AG08395 (cell line): ENCODE results near the gene DENND4C.
"Not testable (repeated sequence)": the region's sequence is repeated elsewhere in the genome, so short reads cannot be mapped to it uniquely, and the experiment has no call there.

Experiments used
- DNase-seq: peaks from one replicate; pipeline ENCODE4 v3.0.0; 2012; ENCODE audit warnings: mixed read lengths, low spot score

DENND4C gene

GRCh38 chr9:19375538-19375937, 145.0 kb downstream of the DENND4C start:
- DNase-seq: peak; percentile 22

- no peak for DNase-seq
Observed at GRCh38 chr9:19376931-19377330, 146.4 kb downstream of the DENND4C start.

GRCh38 chr9:19378164-19378563, 147.7 kb downstream of the DENND4C start:
- DNase-seq: no peak

DNA sequence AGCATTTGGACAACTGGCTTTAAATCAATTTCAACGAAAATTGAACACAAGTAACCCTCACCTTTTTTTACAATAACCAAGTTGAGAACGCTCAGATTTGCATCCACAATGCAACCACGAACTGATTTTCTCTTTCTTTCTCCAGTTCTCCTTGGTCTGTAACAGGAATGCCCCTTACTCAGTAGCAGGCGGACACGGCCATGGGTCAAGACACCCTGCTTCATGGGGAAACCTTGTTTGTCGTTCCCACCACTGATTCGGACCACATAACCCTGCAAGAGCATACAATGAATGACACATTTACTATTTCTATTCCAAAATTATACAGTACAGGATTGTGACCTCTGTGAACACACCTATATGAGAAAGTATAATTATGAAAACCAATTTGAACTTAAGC, 148.2 kb downstream of the DENND4C start:
- DNase-seq: no peak

DNA sequence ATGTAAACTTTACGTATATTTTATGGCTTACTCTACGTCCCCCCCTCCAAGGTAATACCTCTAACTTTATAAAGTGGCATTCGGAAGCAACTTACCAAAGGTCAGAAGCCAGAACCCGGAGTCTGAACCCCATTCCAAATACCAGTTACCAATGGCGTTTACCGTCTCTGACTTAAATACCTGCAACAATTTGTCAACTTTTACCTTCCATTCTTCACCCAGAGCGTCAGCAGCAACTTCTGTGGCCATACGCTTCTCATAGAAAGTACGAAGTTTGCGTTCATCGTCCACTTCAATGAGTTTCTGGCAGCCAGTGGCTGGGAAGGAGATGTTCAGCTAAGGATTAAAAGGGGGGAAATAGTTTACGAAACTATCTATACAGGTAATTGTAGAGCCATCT, 148.8 kb downstream of the DENND4C start:
- DNase-seq: no peak

DNA sequence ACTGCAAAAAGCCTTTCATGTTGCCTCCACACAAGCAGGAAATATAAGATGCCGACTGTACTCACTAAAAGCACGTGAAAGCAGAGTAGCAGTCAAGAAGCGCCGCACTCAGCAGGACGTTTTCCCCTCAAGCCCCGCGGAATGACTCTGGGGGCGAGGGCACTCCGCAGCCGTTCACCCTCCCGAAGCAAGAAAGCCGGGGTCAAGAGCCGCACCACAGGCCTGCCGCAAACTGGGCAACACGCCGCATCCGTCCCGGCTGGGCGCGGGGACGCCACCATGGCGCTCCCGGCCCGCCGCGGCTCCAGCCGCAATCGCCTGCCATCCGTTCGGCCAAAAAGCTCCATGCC, 149.2 kb downstream of the DENND4C start:
- DNase-seq: peak; percentile 3

GRCh38 chr9:19380826-19381075, 150.3 kb downstream of the DENND4C start:
- no peak for DNase-seq

DNA sequence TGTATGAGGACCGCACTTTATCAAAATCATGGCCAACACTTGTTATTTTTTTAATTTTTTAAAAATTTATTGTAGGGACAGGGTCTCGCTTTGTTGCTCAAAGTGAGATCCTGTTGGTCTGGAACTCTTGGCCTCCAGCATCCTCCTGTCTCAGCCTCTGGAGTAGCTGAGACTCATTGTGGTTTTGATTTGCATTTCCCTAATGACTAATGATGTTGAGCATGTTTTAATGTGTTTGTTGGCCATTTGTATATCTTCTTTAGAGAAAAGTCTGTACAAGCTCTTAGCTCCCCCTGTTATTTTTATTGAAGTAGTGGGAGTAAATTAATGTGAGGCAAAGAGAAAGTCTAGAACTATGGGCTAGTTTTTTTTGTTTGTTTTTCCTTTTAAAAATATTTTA, 151.2 kb downstream of the DENND4C start:
- DNase-seq: no peak

- DNase-seq: not testable (repeated sequence)
Observed at GRCh38 chr9:19385212-19385611, 154.7 kb downstream of the DENND4C start.

DNA sequence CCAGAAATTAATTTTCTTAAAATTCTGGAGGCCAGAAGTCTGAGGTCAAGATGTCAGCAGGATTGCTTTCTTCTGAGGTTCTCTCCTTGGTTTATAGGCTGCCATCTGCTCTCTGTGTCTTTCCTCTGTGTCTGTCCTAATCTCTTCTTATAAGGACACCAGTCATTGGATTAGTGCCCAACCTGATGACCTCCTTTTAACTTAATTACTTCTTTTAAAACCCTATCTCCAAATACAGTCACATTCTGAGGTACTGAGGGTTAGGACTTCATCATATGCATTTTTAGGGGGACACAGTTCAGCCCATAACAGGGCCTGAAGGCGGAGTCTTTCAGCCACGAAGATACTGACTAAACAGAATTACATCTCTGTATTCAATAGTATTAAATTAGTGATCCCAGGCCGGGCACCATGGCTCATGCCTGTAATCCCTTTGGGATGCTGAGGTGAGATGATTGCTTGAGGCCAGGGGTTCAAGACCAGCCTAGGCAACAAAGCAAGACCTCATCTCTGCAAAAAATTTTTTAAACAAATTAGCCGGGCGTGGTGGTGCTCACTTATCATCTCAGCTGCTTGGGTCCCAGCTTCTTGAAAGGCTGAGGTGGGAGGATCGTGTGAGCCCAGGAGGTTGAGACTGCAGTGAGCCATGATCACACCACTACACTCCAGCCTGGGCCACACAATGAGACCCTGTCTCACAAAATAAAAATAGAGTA, 155.5 kb downstream of the DENND4C start:
- no peak for DNase-seq

- peak; percentile 27 for DNase-seq
Observed at GRCh38 chr9:19386502-19387044, 156.1 kb downstream of the DENND4C start.

DNA sequence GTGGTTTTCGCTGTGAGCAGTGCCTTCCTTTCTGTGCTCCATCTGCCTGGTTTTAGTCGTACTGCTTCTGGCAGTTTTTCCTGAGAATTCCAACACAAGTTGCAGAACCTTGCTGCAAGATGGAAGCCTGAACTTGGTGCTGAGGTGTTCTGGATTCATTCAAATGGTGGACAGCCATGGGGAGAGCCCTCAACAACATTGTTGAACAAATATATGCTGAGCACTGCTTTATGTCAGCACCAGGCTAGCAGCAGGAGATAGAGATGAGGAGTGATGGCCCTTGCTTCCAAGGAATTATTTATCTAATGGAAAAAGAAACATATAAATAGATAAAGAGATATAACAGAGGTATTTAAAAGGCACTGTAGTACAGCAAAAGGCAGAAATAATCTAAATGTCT, 156.8 kb downstream of the DENND4C start:
- no peak for DNase-seq

DNA sequence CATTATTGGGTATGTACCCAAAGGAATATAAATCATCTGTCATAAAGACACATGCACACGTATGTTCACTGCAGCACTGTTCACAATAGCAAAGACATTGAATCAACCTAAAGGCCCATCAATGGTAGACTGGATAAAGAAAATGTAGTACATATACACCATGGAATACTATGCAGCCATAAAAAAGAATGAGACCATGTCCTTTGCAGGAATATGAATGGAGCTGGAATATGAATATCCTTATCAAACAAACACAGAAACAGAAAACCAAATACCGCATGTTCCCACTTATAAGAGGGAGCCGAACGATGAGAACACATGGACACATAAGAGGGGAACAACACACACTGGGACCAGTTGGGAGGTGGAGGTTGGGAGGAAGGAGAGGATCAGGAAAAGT, 159.0 kb downstream of the DENND4C start:
- DNase-seq: not testable (repeated sequence)

- DNase-seq: no peak
Observed at GRCh38 chr9:19397845-19398244, 167.4 kb downstream of the DENND4C start.

DNA sequence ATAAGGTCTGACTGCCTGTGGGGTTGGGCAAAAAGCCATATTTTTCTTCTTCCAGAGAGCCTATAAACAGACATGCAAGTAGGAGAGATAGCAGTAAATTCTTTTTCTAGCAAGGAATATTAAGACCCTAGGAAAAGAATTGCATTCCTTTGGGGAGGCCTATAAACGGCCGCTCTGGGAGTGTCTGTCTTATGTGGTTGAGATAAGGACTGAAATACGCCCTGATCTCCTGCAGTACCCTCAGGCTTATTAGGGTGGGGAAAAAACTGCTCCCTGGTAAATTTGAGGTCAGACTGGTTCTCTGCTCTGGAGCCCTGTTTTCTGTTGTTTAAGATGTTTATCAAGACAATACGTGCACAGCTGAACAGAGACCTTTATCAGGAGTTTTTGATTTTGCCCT, 172.7 kb downstream of the DENND4C start:
- not testable (repeated sequence) for DNase-seq

GRCh38 chr9:19404283-19405075, 174.0 kb downstream of the DENND4C start:
- no peak for DNase-seq

GRCh38 chr9:19405771-19406170, 175.3 kb downstream of the DENND4C start:
- no peak for DNase-seq

- DNase-seq: no peak
Observed at GRCh38 chr9:19408316-19408692, 177.8 kb downstream of the DENND4C start.

GRCh38 chr9:19408693-19409400, 178.4 kb downstream of the DENND4C start, which contains the start of gene ACER2:
Gene ACER2 (plus strand): TSS chr9:19409009. CDS start chr9:19409085, 76 bp downstream.
- DNase-seq: peak; percentile 95

GRCh38 chr9:19409401-19410194, 179.1 kb downstream of the DENND4C start:
- peak; percentile 7 for DNase-seq

GRCh38 chr9:19410195-19410503, 179.7 kb downstream of the DENND4C start:
- no peak for DNase-seq

DNA sequence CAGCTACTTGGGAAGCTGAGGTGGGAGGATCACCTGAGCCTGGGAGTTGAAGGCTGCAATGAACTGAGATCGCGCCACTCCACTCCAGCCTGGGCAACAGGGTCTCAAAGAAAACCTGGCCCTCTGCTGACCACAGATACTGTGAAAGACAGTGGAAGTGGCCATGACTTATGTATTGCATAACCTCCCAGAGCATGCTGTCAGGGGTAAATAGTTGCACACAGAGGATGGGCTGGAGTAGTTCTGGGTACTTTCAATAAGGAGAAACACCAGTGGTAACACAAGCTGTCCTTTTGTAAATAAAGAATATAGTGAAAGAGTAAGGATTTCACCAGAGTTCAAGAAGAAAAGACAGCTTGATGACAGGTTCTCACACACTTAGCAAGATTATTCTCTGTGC, 180.1 kb downstream of the DENND4C start:
- DNase-seq: no peak
